GM18858 (cell line): ENCODE data around the gene PHETA2.
"Not testable (repeated sequence)": the region's sequence is repeated elsewhere in the genome, so short reads cannot be mapped to it uniquely, and the experiment has no call there.

Experiments used
- ATAC-seq: cut with Tn5 transposase; IDR thresholded peaks from one replicate; pipeline ENCODE4 v1.9.1; 2021; ENCODE audit not compliant: unreplicated experiment

The PHETA2 gene

GRCh38 chr22:42069801-42070516 is 4.1 kb upstream of the PHETA2 start:
- no peak for ATAC-seq

GRCh38 chr22:42070517-42071422 is 3.3 kb upstream of the PHETA2 start, which contains the start of gene NAGA:
TSS of gene NAGA (minus strand) at chr22:42070812. CDS start at chr22:42070297, 515 bp downstream.
- ATAC-seq, result peak; percentile 75

DNA sequence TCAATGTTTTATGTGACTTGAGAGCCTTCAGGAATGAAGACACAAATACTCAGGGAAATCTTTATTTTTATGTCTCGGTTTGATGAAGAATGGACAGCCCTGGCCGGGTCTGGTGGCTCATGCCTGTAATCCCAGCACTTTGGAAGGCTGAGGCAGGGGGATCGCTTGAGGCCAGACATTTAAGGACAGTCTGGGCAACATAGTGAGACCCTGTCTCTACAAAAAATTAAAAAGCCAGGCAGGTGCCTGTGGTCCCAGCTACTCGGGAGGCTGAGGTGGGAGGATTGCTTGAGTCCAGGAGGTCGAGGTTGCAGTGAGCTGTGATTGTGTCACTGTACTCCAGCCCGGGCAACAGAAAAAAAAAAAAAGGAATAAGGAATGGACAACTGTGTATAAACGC is 2.5 kb upstream of the PHETA2 start:
- ATAC-seq, result not testable (repeated sequence)

DNA sequence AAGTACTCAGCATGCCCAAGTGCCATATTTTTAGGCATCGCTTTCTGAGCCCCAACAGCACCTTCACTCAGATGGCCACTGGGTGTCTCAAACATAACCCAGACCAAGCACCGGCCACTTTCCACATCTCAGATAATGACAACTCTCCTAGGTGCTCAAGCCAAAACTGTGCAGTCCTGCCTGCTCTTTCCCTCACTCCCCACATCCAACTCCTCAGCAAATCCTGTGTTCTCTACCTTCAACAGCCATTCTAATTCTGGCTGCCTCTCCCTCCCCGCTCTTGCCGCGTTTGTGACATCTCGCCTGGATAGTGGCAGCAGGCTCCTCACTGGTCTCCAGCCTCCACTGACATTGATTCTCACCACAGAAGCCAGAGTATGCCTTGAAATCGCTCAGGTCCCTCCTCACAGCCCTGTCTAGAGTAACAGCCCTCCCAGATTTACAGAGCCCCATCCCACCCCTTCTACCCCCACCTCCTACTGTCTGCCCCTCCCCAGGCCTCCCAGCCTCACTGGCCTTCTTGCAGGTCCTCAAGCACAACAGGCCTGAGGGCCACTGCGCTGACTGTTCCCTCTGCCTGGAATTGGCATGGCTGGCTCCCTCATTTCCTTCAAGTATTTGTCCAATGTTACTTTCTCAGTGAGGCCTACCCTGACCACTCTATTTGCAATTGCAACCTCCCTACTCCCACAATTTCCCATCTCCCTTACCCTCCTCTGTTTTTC is 1.3 kb upstream of the PHETA2 start:
- ATAC-seq, result no peak

- no peak for ATAC-seq
These were observed 417 bp upstream of the PHETA2 start for GRCh38 chr22:42073621-42074041.

- no peak for ATAC-seq
These were observed 1.0 kb downstream of the PHETA2 start for GRCh38 chr22:42074846-42075676.

DNA sequence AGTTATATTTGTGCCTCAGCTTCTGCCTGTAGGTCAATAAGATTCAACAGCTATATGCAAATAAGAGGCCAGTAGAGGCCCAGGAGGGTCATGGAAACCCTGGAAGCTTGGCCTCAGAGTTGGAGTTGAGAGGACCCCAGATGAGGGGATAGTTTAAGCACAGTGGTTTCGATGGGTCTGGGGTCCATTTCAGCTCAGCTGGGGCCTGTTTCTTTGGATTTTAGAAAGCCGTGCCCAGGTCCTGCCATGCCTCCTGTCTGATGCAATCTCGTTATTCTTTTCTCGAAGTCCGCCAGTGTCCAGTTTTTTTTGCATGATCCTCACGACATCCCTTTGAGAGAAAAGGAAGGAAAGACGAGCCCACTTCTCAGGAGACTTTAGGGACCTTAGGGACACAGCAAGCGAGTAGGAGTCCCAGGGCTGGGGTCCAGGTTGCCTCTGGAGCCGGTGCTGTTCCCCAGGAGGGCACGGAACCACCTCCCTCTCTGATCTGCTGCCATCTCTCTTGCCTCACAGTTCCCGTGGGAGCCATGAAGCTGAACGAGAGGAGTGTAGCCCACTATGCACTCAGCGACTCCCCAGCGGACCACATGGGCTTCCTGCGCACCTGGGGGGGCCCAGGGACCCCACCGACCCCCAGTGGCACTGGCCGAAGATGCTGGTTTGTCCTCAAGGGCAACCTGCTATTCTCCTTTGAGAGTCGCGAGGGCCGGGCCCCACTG is 2.9 kb downstream of the PHETA2 start:
- ATAC-seq, result no peak

- no peak for ATAC-seq
These were observed 3.6 kb downstream of the PHETA2 start for GRCh38 chr22:42077486-42078125.

DNA sequence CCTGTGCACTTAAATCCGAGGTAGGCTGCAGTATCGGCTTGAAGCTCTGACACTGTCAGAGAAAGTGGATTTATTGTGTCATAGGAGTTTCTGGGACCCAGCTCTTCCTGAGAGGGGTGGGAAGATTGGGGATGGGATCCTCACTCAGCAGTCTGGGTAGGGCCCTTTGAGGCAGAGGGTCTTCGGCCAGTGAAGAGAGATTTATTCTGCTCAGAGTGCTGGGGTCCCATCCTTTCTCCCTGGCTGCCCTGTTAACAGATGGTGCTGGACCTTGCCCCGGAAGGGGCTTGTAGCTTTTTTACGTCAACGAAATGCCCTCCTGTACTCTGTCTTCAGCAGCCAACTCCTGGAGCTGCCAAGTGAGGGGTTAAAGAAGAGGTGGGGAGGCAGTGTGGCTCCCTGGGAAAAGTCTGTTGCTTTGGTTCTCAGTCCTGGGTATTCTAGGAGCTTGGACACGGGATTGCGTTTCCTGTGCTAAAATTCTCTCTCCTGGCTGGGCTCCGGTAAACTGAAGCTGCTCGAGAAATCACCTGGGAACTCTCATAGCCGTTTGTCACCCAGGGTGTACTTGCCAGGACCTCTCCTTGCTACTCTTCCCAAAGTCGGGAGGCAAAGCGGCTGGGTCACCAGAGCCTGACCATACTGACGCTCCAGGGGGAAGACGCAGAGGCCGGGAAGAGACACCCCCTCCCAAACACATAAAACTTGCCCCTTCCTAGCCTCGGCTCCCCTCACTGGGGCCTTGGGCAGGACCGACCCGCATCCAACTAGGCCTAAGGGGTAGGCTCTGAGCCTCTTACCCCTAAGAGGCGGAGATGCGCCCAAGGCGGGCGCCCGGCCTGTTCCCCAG is 4.6 kb downstream of the PHETA2 start:
- no peak for ATAC-seq

- ATAC-seq, result peak; percentile 71
These were observed 5.5 kb downstream of the PHETA2 start, which contains the start of gene SMDT1 for GRCh38 chr22:42079319-42080251. TSS of gene SMDT1 (plus strand) at chr22:42079700. CDS start at chr22:42079769, 69 bp downstream.

- ATAC-seq, result no peak
These were observed 6.2 kb downstream of the PHETA2 start for GRCh38 chr22:42080287-42080686.

- no peak for ATAC-seq
These were observed 9.1 kb downstream of the PHETA2 start for GRCh38 chr22:42083119-42083518.

GRCh38 chr22:42084874-42085273 is 10.8 kb downstream of the PHETA2 start:
- no peak for ATAC-seq

DNA sequence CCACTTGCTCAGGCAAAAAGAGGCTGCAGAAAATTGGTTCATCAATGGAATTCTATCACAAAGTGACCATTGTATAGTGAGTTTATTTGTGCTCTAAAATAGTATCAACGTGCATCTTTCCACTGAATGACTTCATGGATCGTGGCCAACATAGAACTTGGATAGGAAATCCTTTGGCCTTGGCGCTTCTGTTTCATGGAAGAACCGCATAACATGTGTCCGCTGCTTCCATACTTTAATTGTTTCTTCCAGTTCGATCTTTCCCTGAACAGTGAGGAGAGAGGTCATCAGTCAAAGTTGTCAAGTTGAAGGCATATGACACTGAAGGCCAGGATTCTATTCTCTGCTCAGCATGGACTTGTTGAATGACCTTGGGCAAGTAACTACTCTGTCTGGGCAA is 12.0 kb downstream of the PHETA2 start:
- ATAC-seq, result no peak

- peak; percentile 86 for ATAC-seq
These were observed 16.8 kb downstream of the PHETA2 start, which contains the start of gene NDUFA6 for GRCh38 chr22:42090596-42091454. TSS of gene NDUFA6 (minus strand) at chr22:42090772. CDS start at chr22:42090744, 28 bp downstream.

- no peak for ATAC-seq
These were observed 17.4 kb downstream of the PHETA2 start for GRCh38 chr22:42091455-42091782.
